ENCODE results near the gene SLC26A1.
"Not testable (repeated sequence)": the region's sequence is repeated elsewhere in the genome, so short reads cannot be mapped to it uniquely, and the experiment has no call there.

SLC26A1 gene

GRCh38 chr4:954211-955020 is 38.8 kb downstream of the SLC26A1 start:
- no peak for DNase-seq (ENCODE audit: low spot score)

GRCh38 chr4:953574-953915 is 39.7 kb downstream of the SLC26A1 start:
- DNase-seq (ENCODE audit: low spot score), result no peak

GRCh38 chr4:952881-953573 is 40.2 kb downstream of the SLC26A1 start:
- DNase-seq (ENCODE audit: low spot score), result no peak

GRCh38 chr4:951594-952468 is 41.4 kb downstream of the SLC26A1 start:
- DNase-seq (ENCODE audit: low spot score), result no peak

DNA sequence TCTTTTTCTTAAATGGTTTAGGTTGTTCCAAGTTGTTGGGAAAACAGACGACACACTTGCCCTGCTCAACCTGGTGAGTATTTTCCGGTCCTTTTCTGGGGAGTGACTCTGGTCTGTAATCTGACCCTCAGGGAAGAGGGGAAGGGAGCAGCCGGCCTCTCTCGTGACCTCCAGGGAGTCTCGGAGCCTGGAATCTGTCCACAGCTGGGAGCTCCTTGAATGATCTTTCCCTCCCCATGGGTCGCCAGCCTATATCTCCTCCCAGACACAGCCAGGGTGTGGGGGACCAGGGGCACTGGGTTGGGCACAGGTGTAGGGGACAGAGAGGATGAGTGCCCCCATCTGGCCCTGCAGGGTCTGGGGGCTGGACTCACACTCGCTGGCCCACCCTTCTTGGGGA is 42.0 kb downstream of the SLC26A1 start:
- no peak for DNase-seq (ENCODE audit: low spot score)

- no peak for DNase-seq (ENCODE audit: low spot score)
Measured at GRCh38 chr4:950136-951020, 42.8 kb downstream of the SLC26A1 start.

- DNase-seq (ENCODE audit: low spot score), result no peak
Measured at GRCh38 chr4:949656-950055, 43.5 kb downstream of the SLC26A1 start.

GRCh38 chr4:948936-949300 is 44.3 kb downstream of the SLC26A1 start:
- DNase-seq (ENCODE audit: low spot score), result no peak

GRCh38 chr4:948101-948935 is 44.9 kb downstream of the SLC26A1 start:
- DNase-seq (ENCODE audit: low spot score), result no peak

GRCh38 chr4:947491-947971 is 45.7 kb downstream of the SLC26A1 start:
- DNase-seq (ENCODE audit: low spot score), result no peak

GRCh38 chr4:946517-947471 is 46.4 kb downstream of the SLC26A1 start:
- DNase-seq (ENCODE audit: low spot score), result no peak

- DNase-seq (ENCODE audit: low spot score), result no peak
Measured at GRCh38 chr4:946103-946450, 47.1 kb downstream of the SLC26A1 start.

DNA sequence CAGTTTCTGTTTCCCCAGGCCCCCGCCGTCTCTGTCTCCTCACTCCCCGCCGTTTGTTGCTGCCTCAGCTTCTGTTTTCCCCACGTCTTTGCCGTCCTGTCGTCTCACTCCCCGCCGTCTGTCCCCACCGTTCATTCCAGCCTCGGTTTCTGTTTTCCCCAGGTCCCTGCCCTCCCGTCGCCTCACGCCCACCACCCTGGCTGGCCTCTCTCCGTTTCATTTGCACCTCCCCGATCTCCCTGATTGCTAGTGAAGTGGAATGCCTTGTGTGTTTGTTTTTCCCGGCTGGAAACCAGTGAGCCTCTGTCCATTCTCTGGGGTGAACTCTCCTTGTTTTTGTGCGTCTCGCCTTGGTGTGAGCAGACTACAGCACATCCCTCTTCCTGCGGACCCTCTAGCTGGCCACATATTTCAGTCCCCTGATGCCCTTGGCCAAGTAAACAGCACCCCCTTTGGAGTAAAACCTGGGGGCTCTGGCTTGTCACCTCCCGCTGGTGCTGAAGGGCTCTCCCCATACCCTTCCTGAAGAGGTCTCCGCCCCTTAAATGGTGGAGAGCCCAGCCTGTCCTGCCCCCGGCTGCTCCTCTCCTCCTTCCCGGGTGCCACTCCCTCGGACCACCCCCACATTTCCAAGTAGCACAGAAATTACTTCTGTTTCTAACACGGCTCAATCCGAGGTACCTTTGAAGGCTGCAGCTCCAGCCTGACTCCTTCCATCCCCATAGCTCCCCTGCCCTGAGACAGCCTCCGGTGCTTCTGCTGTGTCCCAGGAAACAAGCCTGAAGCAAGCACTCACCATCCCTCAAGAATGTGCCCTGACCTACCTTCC is 47.7 kb downstream of the SLC26A1 start:
- DNase-seq (ENCODE audit: low spot score), result no peak

DNA sequence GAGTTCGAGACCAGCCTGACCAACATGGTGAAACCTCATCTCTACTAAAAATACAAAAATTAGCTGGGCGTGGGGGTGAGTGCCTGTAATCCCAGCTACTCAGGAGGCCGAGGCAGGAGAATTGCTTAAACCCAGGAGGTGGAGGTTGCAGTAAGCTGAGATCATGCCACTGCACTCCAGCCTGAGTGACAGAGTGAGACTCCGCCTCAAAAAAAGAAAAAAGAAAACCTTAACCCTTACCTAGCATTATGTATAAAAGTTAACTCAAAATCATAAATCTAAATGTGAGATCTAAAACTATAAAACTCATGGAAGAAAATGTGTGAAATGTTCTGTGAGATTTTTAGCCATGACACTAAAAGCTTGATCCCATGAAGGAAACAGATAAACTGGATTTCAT is 53.7 kb downstream of the SLC26A1 start:
- not testable (repeated sequence) for DNase-seq (ENCODE audit: low spot score)
